Hippocampal formation (tissue), 2 donors: ENCODE results near the gene KLHDC7B.
"Not testable (repeated sequence)": the region's sequence is repeated elsewhere in the genome, so short reads cannot be mapped to it uniquely, and the experiment has no call there.

Source experiments
- DNase-seq, 2 donors: peaks; one replicate each; lab custom pipeline; 2025; lab: John Stamatoyannopoulos, UW

The KLHDC7B gene

GRCh38 chr22:50517495-50518260 is 28.0 kb upstream of the KLHDC7B start:
- no peak for DNase-seq

- DNase-seq = no peak
Observed at GRCh38 chr22:50518606-50519005, 27.1 kb upstream of the KLHDC7B start.

GRCh38 chr22:50519151-50519550 is 26.5 kb upstream of the KLHDC7B start:
- DNase-seq = no peak

DNA sequence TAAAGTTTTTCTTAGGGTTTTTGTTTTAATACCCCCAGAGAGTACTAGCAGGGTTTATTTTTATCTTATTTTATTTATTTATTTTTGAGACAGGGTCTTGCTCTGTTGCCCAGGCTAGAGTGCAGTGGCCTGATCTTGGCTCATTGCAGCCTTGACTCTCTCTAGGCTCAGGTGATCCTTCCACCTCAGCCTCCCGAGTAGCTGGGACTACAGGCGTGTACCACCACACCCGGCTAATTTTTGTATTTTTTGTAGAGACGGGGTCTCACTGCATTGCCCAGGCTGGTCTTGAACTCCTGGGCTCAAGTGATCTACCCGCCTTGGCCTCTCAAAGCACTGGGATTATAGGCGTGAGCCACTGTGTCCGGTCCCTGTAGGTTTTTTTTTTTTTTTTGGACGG is 25.5 kb upstream of the KLHDC7B start:
- DNase-seq = not testable (repeated sequence)

GRCh38 chr22:50520826-50521453 is 24.8 kb upstream of the KLHDC7B start:
- DNase-seq = no peak

GRCh38 chr22:50521710-50522109 is 24.0 kb upstream of the KLHDC7B start:
- DNase-seq = no peak

DNA sequence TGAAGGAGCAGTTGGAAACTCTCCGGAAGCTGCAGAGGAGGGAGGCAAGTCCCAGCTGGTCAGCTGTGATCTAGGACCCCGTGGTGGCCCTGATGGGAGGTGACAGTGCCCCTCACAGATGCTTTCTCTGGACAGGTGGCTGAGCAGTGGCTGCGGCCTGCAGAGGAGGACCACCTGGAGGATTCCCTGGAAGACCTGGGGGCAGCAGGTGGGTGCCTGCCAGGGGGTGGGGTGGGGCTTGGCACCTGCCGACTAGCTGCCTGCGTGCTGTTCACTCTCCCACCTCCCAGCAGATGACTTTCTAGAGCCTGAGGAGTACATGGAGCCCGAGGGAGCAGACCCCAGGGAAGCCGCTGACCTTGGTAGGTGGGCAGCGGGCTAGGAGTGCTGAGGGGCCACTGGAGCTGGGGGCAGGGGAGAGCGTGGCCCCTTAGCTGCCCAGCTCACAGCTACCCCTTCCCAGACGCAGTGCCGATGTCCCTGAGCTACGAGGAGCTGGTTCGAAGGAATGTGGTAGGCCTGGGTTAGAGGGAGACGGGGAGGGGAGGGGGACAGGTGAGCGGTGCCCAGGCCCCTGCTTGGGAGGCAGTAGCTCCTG is 23.4 kb upstream of the KLHDC7B start:
- no peak for DNase-seq

- DNase-seq = no peak
Observed at GRCh38 chr22:50522806-50523438, 22.8 kb upstream of the KLHDC7B start.

- DNase-seq = no peak
Observed at GRCh38 chr22:50523458-50523805, 22.3 kb upstream of the KLHDC7B start.

DNA sequence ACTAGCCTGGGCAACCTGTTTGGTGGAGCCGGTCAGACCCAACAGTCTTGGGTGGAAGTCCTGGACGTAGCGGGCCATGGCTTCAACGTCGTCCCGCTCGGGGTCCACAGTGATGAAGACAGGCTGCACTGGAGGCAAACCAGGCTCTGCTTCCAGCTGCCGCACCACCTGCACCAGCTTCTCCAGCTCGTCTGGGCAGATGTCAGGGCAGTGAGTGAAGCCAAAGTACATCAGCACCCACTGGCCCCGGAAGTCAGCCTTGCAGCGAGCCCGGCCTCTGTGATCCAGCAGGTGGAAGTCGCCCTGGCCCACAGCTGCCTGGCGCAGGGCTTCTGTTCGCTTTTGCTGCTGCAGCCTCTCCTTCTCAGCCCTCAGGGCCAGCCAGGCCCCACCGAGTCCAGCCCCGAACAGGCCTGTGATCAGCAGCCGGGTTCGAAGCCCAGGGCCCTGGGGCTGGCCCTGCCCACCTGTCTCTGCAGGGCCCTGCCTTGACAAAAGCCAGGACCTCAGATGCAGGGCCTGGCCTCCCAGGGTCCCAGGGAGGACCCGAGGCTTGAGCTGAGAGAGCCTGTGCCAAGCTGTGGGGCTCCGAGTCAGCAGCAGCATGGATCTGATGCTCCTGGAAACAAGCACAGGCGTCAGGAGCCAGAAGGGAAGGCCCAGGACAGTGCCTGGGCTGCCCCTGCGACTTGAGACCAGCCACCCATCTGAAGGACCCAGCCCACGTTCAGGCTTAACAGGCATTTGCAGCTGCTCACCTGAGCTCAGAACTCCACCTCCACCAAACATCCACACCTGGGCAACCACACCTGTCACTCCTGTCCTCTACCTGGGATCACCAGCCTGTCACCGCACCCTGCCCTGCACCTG is 21.7 kb upstream of the KLHDC7B start:
- DNase-seq = no peak

DNA sequence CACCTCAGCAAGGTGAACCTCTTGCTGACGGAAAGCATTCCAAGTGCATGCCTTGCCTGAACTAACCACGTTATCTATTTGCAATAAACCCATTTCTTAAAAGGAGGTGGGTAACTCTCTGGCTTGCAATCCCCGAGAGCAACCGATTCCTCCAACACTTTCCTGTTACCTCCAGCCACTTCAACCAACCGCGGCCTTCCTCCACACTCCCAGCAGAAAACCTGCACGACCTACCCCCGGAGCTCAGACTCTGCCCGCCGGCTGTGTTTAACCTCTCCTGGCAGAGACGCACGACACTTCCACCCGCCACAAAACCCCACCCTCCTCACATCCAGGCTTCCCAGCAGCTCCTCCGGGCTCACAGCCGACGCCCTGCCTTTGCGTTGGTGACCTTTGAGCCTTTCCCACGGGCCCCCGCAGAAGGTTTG is 21.0 kb upstream of the KLHDC7B start:
- DNase-seq = no peak

DNA sequence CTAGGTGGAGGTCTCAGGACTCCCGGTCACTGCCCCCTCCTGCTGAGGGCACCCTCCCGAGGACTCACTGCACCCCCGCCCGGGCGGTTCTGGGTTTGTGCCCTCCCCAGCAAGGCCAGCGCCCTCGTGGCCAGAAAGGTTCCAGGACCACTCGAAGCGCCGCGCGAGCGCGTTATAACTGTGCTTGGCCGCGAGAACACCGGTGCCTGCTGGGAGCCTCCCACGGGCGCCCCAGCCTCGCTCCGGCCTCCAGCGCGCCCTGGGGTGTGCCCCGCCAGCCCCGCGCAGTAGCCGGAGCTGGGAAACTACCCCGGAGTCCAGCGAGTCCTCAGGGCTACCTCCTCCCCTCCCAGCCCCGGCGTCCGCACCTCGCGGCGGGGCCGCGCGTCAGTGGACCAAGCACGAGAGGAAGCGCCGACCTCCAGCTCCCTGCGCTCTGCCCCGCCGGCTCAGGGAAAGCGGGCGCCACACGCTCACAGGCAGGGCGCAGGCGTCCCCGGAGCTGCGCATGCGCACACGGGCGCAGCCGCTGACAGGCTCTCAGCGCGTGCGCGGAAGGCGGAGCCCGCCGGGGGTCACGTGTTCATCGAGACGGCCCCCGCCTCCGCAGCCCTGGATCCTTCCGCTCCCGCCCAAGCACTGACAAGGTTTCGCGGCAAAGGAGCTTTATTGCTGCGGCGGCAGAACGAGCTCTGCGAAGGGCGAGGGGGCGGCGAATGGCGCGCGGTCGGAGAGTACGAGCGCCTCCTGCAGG is 20.4 kb upstream of the KLHDC7B start, which contains the start of gene SCO2:
SCO2 (minus strand) TSS at position 495 of the 754 bp plus-strand sequence. CDS start 1,187 bp downstream, outside the sequence.
- DNase-seq = peak; percentile 88 to 89

DNA sequence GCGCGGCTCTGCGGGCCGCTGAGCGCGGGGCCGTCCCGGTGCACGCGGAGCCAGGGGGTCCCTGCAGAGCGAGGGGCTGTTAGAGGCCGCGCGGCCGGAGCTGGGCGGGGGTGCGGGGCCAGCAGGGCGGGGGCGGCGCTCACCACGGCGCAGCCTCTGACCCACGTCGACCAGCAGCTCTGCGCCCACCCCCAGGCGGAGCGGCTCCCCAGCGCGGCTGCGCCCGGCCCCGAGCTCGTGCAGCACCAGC is 19.9 kb upstream of the KLHDC7B start:
- DNase-seq = no peak

DNA sequence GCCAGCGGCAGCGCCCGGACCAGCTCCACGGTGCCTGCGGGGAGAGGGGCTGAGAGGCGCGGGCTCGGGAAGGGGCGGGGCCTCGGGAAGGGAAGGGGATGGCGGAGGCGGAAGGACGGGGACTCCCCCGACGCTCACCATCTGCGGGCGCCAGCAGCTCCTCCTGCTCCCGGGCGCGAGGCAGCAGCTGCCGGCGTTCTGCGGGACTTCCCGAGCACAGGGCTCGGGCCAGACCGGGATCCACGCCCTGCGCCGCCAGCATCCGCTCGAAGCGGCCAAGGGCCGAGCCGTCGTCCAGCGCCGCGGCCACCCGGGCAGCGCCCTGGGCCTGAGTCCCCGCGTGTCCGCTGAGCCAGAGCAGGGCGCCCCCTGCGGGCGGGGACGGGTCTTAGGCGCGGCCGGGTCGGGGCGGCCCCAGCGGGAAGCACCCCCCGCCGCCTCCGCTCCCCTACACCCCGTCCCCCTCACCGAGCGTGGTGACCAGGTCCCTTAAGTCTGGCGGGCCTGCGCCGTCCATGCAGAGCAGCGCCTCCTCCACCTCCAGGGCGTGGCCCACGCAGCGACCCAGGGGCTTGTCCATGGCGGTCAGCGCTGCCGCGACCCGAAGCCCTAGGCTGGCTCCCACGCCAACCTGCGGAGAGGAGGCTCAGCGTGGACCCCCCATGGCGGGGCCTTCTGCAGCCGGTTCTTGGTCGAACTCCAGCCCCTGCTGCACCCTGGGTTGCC is 19.4 kb upstream of the KLHDC7B start:
- DNase-seq = peak; percentile 59 to 77

GRCh38 chr22:50526834-50527801 is 18.6 kb upstream of the KLHDC7B start:
- DNase-seq = no peak

GRCh38 chr22:50527921-50528681 is 17.6 kb upstream of the KLHDC7B start:
- DNase-seq = no peak

GRCh38 chr22:50528682-50529415 is 16.9 kb upstream of the KLHDC7B start:
- DNase-seq = no peak

DNA sequence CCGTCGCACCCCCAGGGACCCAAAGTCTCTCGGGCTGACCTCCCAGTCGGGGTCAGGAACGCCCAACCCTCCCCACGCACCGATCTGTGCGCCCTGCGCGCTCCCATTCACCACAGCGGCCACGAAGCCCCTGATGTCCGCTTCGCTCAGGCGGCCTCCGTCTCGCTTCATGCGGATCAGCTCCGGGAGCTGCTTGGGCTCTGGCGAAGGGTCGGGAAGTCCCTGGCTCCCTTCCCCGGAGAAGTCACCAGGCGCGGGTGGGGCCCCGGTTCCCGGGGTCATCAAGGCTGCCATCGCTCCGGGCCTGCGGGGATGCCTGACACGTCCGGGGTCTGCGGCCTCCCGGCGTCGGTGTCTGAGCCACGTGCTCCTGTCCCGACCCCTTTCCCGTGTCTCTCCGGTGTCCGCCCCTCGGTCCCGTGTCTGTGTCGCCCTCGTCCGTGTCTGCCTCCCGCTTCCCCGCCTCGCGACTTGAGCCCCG is 16.2 kb upstream of the KLHDC7B start:
- DNase-seq = no peak
